Germinal center (tissue), 1 donor: ENCODE measurements around the gene ZSCAN20.

Experiments
- DNase-seq: peaks from one replicate; pipeline ENCODE4 v3.0.0; 2012; ENCODE audit warnings: mixed read lengths, low spot score

The ZSCAN20 gene

GRCh38 chr1:33443705-33444180 lies 28.7 kb upstream of the ZSCAN20 start:
- no peak for DNase-seq

GRCh38 chr1:33445108-33445507 lies 27.3 kb upstream of the ZSCAN20 start:
- DNase-seq: no peak

- DNase-seq: no peak
Observed at GRCh38 chr1:33446590-33446989, 25.9 kb upstream of the ZSCAN20 start.

GRCh38 chr1:33454646-33455282 lies 17.7 kb upstream of the ZSCAN20 start:
- DNase-seq: no peak

GRCh38 chr1:33455539-33456501 lies 16.6 kb upstream of the ZSCAN20 start:
- DNase-seq: peak; percentile 62

GRCh38 chr1:33456502-33456886 lies 16.0 kb upstream of the ZSCAN20 start:
- DNase-seq: no peak

GRCh38 chr1:33459691-33460090 lies 12.8 kb upstream of the ZSCAN20 start:
- no peak for DNase-seq

- no peak for DNase-seq
Observed at GRCh38 chr1:33460144-33460543, 12.3 kb upstream of the ZSCAN20 start.

GRCh38 chr1:33460947-33461629 lies 11.4 kb upstream of the ZSCAN20 start:
- DNase-seq: peak; percentile 84

GRCh38 chr1:33462405-33463164 lies 9.9 kb upstream of the ZSCAN20 start:
- no peak for DNase-seq

- no peak for DNase-seq
Observed at GRCh38 chr1:33464552-33464951, 7.9 kb upstream of the ZSCAN20 start.

GRCh38 chr1:33465316-33465715 lies 7.1 kb upstream of the ZSCAN20 start:
- no peak for DNase-seq

- DNase-seq: no peak
Observed at GRCh38 chr1:33466159-33466558, 6.3 kb upstream of the ZSCAN20 start.

GRCh38 chr1:33468011-33468410 lies 4.4 kb upstream of the ZSCAN20 start:
- no peak for DNase-seq

GRCh38 chr1:33468531-33468930 lies 3.9 kb upstream of the ZSCAN20 start:
- DNase-seq: no peak

GRCh38 chr1:33468967-33469366 lies 3.5 kb upstream of the ZSCAN20 start:
- DNase-seq: no peak

- DNase-seq: no peak
Observed at GRCh38 chr1:33469691-33470090, 2.8 kb upstream of the ZSCAN20 start.

- DNase-seq: peak; percentile 78
Observed at GRCh38 chr1:33470495-33471012, 1.9 kb upstream of the ZSCAN20 start.

GRCh38 chr1:33471416-33471815 lies 1.0 kb upstream of the ZSCAN20 start:
- DNase-seq: no peak

GRCh38 chr1:33473900-33474299 lies 1.5 kb downstream of the ZSCAN20 start:
- no peak for DNase-seq

GRCh38 chr1:33477451-33477850 lies 5.0 kb downstream of the ZSCAN20 start:
- DNase-seq: no peak

GRCh38 chr1:33482412-33482811 lies 10.0 kb downstream of the ZSCAN20 start:
- DNase-seq: no peak
